Caco-2 (cell line): ENCODE data around the gene ABCB8. TPM values are rescaled to one million over a fixed set of nuclear protein-coding genes. Genes with fewer than 3 reads are reported as not detected.

Experiments
- BruUV-seq: library from RNA; stranded (reverse); fragments of 400-500 nt; replicated peaks from 2 replicates; lab custom pipeline; 2021; lab: Mats Ljungman, UMichigan
- CTCF ChIA-PET: fragments of 300-600 bp; sonication (Branson Sonifier 250); formaldehyde crosslinking; loops from one replicate; lab custom pipeline; 2022; ENCODE audit warnings: antibody characterized with exemption; lab: Charles Lee
- POLR2A ChIA-PET: fragments of 300-600 bp; sonication (Branson Sonifier 250); formaldehyde crosslinking; loops from one replicate; lab custom pipeline; 2022; ENCODE audit warnings: antibody characterized with exemption; lab: Charles Lee
- DNase-seq, 2 experiments: peaks; one replicate each; pipeline versions ENCODE4 v3.0.0 to v3.0.0-alpha.2; 2020 to 2022
- H3K27me3 ChIP-seq: replicated peaks from 2 replicates; pipeline ENCODE4 v1.6.0; 2011; ENCODE audit warnings: low read length; ENCODE audit not compliant: control insufficient read depth, insufficient read depth
- H3K36me3 ChIP-seq: 2 replicates; pipeline ENCODE4 v1.5.1; 2011; ENCODE audit warnings: low read length; ENCODE audit not compliant: control insufficient read depth, insufficient read depth
- H3K4me1 ChIP-seq: fragments of 250-450 bp; sonication (Bioruptor Pico); 2 replicates; pipeline ENCODE4 v1.5.1; 2020; ENCODE audit warnings: mild to moderate bottlenecking
- H3K4me3 ChIP-seq: 2 replicates; pipeline ENCODE4 v1.5.1; 2011; ENCODE audit warnings: low read depth, mild to moderate bottlenecking, control low read depth, low read length
- H3K9me3 ChIP-seq: fragments of 250-450 bp; sonication (Bioruptor Pico); 2 replicates; pipeline ENCODE4 v1.5.1; 2020; ENCODE audit warnings: mild to moderate bottlenecking, moderate library complexity
- H3K27ac Mint-ChIP-seq: one replicate; pipeline ENCODE4 v1.8.0; 2022; ENCODE audit warnings: mixed read lengths; ENCODE audit not compliant: unreplicated experiment
- H3K27me3 Mint-ChIP-seq: one replicate; pipeline ENCODE4 v1.8.0; 2022; ENCODE audit warnings: mixed read lengths; ENCODE audit not compliant: insufficient read depth, unreplicated experiment
- H3K36me3 Mint-ChIP-seq: one replicate; pipeline ENCODE4 v1.8.0; 2022; ENCODE audit warnings: mild to moderate bottlenecking, mixed read lengths; ENCODE audit not compliant: insufficient read depth, unreplicated experiment
- H3K4me1 Mint-ChIP-seq: one replicate; pipeline ENCODE4 v1.8.0; 2022; ENCODE audit warnings: low read depth, mixed read lengths; ENCODE audit not compliant: unreplicated experiment
- H3K4me3 Mint-ChIP-seq: one replicate; pipeline ENCODE4 v1.8.0; 2022; ENCODE audit warnings: mild to moderate bottlenecking, moderate library complexity, mixed read lengths; ENCODE audit not compliant: unreplicated experiment
- H3K9me3 Mint-ChIP-seq: one replicate; pipeline ENCODE4 v1.8.0; 2022; ENCODE audit warnings: mixed read lengths; ENCODE audit not compliant: unreplicated experiment
- CTCF ChIP-seq, 2 experiments: fragments of 200-600 bp in 1 of 2; IDR thresholded peaks; 1 replicate in 1 of 2; 2 replicates in 1 of 2; pipeline versions ENCODE4 v1.5.1 to v1.8.0; 2011 to 2022; ENCODE audit warnings: antibody characterized with exemption in 1 of 2, control low read depth in 1 of 2, inconsistent platforms in 1 of 2, low read depth in 1 of 2, low read length in 1 of 2, mild to moderate bottlenecking in 1 of 2, moderate library complexity in 1 of 2; ENCODE audit not compliant: insufficient read depth in 1 of 2, severe bottlenecking in 1 of 2, unreplicated experiment in 1 of 2
- intact Hi-C: fragments of 100-400 bp; cut with micrococcal nuclease; formaldehyde crosslinking; loops from one replicate; pipeline ENCODE4 v1.10.0; 2022; ENCODE audit not compliant: unreplicated experiment
- total RNA-seq: library from RNA; stranded (reverse); gene quantifications from 2 replicates; pipeline ENCODE4 v1.2.3, GENCODE V29; 2022

The ABCB8 gene
- total RNA-seq, 1 experiment from 2014 or later, result 30.8 TPM

GRCh38 chr7:151017953-151018420 lies 10.3 kb upstream of the ABCB8 start:
- H3K9me3 Mint-ChIP-seq, result no peaks in the 10 kb centered on the region

GRCh38 chr7:151018421-151019129 lies 9.7 kb upstream of the ABCB8 start:
- Mint-ChIP-seq H3K27ac (peak overlapping the region; percentile 80), H3K36me3 (no peaks in the 10 kb centered on the region), H3K9me3 (no peaks in the 10 kb centered on the region), H3K4me3 (peak overlapping the region; percentile 77), H3K27me3 (peaks cover 6% of the 10 kb centered on the region), H3K4me1 (peaks cover 12% of the 10 kb centered on the region)
- no peak for TF ChIP-seq CTCF (IDR thresholded peaks at IDR 0.05; ENCODE audit: insufficient read depth in 1 of 2, low read depth in 1 of 2, low read length in 1 of 2, severe bottlenecking in 1 of 2, unreplicated experiment in 1 of 2)
- Histone ChIP-seq H3K4me1 (peaks cover 25% of the 10 kb centered on the region), H3K27me3 (no peaks in the 10 kb centered on the region), H3K36me3 (no peaks in the 10 kb centered on the region), H3K4me3 (peak overlapping the region; percentile 33), H3K9me3 (no peaks in the 10 kb centered on the region)
- CTCF ChIA-PET, result interaction anchor here (0.7 to 3.3 kb wide), 13 partner anchors 9 to 176 kb away, joined by 3 to 54 read pairs (median 4); partner anchors contain the start of genes ABCB8 and FASTK
- intact Hi-C loops, result loop anchor here (1.0 kb wide), 2 partner anchors 10 to 55 kb away; partner anchors contain the start of gene ABCB8
- POLR2A ChIA-PET, result interaction anchor here (1.3 kb wide), 1 partner anchor 9 kb away, joined by 4 read pairs; the partner anchor contains the start of gene ABCB8
- DNase-seq, result peak in 1 of 2 experiments; percentile 32
- BruUV-seq, result no TSS peak

More at GRCh38 chr7:151017953-151018420, 10.3 kb upstream of the ABCB8 start:
- peaks cover 26% of the 10 kb centered on the region for H3K4me1 ChIP-seq
- TF ChIP-seq CTCF (IDR thresholded peaks at IDR 0.05; ENCODE audit: insufficient read depth in 1 of 2, low read depth in 1 of 2, low read length in 1 of 2, severe bottlenecking in 1 of 2, unreplicated experiment in 1 of 2), result peak; percentile 91 to 98
- H3K27me3 ChIP-seq, result no peaks in the 10 kb centered on the region
- H3K4me3 ChIP-seq, result peak overlapping the region; percentile 33
- Mint-ChIP-seq H3K27ac (peak overlapping the region; percentile 80), H3K27me3 (peaks cover 6% of the 10 kb centered on the region), H3K36me3 (no peaks in the 10 kb centered on the region), H3K4me3 (peak overlapping the region; percentile 77), H3K4me1 (peaks cover 12% of the 10 kb centered on the region)
- DNase-seq, result peak; percentile 74 to 89
- no peaks in the 10 kb centered on the region for H3K36me3 ChIP-seq
- ChIA-PET CTCF (interaction anchor here (0.7 to 3.3 kb wide), 13 partner anchors 8 to 176 kb away, joined by 3 to 54 read pairs (median 4); partner anchors contain the start of genes ABCB8 and FASTK), POLR2A (interaction anchor here (1.3 kb wide), 1 partner anchor 10 kb away, joined by 4 read pairs; the partner anchor contains the start of gene ABCB8)
- no peaks in the 10 kb centered on the region for H3K9me3 ChIP-seq
- intact Hi-C loops, result loop anchor here (1.0 kb wide), 2 partner anchors 10 to 55 kb away; partner anchors contain the start of gene ABCB8
- BruUV-seq, result no TSS peak

- ChIA-PET POLR2A (interaction anchor here (1.3 kb wide), 1 partner anchor 9 kb away, joined by 4 read pairs; the partner anchor contains the start of gene ABCB8), CTCF (interaction anchor here (0.5 to 3.3 kb wide), 6 partner anchors 9 to 93 kb away, joined by 3 to 54 read pairs (median 7); partner anchors contain the start of gene ABCB8)
- no peaks in the 10 kb centered on the region for H3K27me3 ChIP-seq
- H3K4me3 ChIP-seq, result peak overlapping the region; percentile 20; the same call in 1 of the 2 replicates
- Mint-ChIP-seq H3K9me3 (no peaks in the 10 kb centered on the region), H3K4me1 (peaks cover 12% of the 10 kb centered on the region), H3K36me3 (no peaks in the 10 kb centered on the region), H3K27me3 (peaks cover 6% of the 10 kb centered on the region), H3K27ac (no peak overlapping the region), H3K4me3 (peak overlapping the region; percentile 61)
- peaks cover 25% of the 10 kb centered on the region for H3K4me1 ChIP-seq
- no peak for DNase-seq
- no TSS peak for BruUV-seq
- no peaks in the 10 kb centered on the region for H3K9me3 ChIP-seq
- H3K36me3 ChIP-seq, result no peaks in the 10 kb centered on the region
- TF ChIP-seq CTCF (IDR thresholded peaks at IDR 0.05; ENCODE audit: insufficient read depth in 1 of 2, low read depth in 1 of 2, low read length in 1 of 2, severe bottlenecking in 1 of 2, unreplicated experiment in 1 of 2), result no peak
- intact Hi-C loops, result no loop called here
These were observed 9.2 kb upstream of the ABCB8 start for GRCh38 chr7:151019130-151019447.
